ENCODE results near the gene P2RY2. TPM values are rescaled to one million over a fixed set of nuclear protein-coding genes. Genes with fewer than 3 reads are reported as not detected.

P2RY2 gene
- total and polyA plus RNA-seq, 9 of the 15 experiments (the other 6 are each of a cell fraction or from before 2014, with no cell fraction given): not detected

DNA sequence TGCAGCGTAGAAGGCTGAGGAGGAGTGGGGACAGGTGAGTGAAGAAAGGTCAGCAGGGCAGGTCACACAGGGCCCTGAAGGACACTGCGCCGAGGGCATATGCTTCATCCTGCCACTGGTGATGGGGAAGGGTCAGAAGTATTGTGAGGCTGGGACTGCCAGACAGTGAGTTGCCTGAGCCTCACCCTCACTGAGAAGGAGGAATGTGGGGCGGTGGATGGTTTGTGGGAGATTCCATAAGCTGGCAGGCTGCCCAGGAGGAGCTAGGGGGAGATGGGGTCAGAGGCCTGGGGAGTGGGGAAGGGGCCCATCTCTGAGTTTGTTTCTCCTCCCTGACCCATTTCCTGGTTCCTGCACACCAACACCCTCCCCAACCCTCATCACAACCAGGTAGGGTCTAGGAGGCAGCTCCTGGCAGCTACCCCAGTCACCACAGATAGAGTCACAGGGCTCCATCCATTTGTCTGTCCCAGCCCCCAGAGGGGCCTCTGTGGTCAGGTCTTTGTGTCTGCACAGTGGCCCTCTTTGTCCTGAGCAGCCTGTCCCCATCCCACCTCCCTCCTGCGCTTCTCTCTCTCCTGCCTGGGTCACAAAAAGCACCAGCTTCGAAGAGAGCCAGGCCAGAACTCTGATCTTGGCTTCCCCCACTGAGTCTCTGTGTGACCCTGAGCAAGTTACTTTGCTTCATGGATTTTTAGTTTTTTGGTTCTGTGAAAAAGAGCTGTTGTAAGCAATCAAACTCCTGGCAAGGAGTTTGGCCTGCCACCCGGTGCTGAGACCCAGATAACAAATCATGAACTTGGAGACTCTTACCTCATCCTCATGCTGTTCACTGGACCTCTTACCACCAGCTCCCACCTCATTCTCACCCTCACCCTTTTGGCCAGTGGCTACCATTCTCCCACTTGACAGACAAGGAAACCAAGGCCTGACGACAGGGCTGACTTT lies 4.6 kb upstream of the P2RY2 start (continued):
- TF ChIP-seq TFAP4 (CRISPR knock-in tag; IDR thresholded peaks at IDR 0.05; ENCODE audit: borderline replicate concordance) (no peak), ZNF324 (CRISPR knock-in tag; IDR thresholded peaks at IDR 0.05) (no peak), NUFIP1 (IDR thresholded peaks at IDR 0.05; ENCODE audit: partially characterized antibody) (no peak), KLF16 (IDR thresholded peaks at IDR 0.05) (no peak), FOXK1 (CRISPR knock-in tag; IDR thresholded peaks at IDR 0.05; ENCODE audit: borderline replicate concordance) (no peak), ZMIZ1 (IDR thresholded peaks at IDR 0.05; ENCODE audit: low read depth in 2 of 2, low read length in 2 of 2) (no peak), HNRNPH1 (optimal IDR thresholded peaks at IDR 0.05; ENCODE audit: low read depth, low read length) (no peak), ZNF699 (CRISPR knock-in tag; IDR thresholded peaks at IDR 0.05; ENCODE audit: insufficient replicate concordance) (no peak)

Data from K562 (cell line).